Kidney epithelial cell (primary cell): ENCODE data around the gene MT1F. TPM values are rescaled to one million over a fixed set of nuclear protein-coding genes. Genes with fewer than 3 reads are reported as not detected.
"Not testable (repeated sequence)": the region's sequence is repeated elsewhere in the genome, so short reads cannot be mapped to it uniquely, and the experiment has no call there.

Experiments used
- DNase-seq: peaks from one replicate; pipeline ENCODE4 v3.0.0-alpha.2; 2010; ENCODE audit warnings: low read depth
- H3K27me3 ChIP-seq: 2 replicates; pipeline ENCODE4 v1.6.0; 2011; ENCODE audit warnings: low read length; ENCODE audit not compliant: control insufficient read depth, insufficient read depth
- H3K36me3 ChIP-seq: 2 replicates; pipeline ENCODE4 v1.5.1; 2011; ENCODE audit warnings: low read length; ENCODE audit not compliant: control insufficient read depth, insufficient read depth
- H3K4me3 ChIP-seq: 2 replicates; pipeline ENCODE4 v1.5.1; 2011; ENCODE audit warnings: low read depth, mild to moderate bottlenecking, control low read depth, low read length
- total RNA-seq: library from RNA; depleted of rRNA; stranded (reverse); fragments of >200 nt; gene quantifications from 2 replicates; pipeline ENCODE4 v1.2.3, GENCODE V29; 2015
- TF ChIP-seq, protein P1 (sequence below): IDR thresholded peaks from 2 replicates; pipeline ENCODE4 v1.5.1; 2011; ENCODE audit warnings: mild to moderate bottlenecking, moderate library complexity, low read length, control low read depth, inconsistent platforms; ENCODE audit not compliant: insufficient read depth, poor library complexity, severe bottlenecking

MT1F gene
- total RNA-seq, 1 donor from 2014 or later: 9.4 TPM

DNA sequence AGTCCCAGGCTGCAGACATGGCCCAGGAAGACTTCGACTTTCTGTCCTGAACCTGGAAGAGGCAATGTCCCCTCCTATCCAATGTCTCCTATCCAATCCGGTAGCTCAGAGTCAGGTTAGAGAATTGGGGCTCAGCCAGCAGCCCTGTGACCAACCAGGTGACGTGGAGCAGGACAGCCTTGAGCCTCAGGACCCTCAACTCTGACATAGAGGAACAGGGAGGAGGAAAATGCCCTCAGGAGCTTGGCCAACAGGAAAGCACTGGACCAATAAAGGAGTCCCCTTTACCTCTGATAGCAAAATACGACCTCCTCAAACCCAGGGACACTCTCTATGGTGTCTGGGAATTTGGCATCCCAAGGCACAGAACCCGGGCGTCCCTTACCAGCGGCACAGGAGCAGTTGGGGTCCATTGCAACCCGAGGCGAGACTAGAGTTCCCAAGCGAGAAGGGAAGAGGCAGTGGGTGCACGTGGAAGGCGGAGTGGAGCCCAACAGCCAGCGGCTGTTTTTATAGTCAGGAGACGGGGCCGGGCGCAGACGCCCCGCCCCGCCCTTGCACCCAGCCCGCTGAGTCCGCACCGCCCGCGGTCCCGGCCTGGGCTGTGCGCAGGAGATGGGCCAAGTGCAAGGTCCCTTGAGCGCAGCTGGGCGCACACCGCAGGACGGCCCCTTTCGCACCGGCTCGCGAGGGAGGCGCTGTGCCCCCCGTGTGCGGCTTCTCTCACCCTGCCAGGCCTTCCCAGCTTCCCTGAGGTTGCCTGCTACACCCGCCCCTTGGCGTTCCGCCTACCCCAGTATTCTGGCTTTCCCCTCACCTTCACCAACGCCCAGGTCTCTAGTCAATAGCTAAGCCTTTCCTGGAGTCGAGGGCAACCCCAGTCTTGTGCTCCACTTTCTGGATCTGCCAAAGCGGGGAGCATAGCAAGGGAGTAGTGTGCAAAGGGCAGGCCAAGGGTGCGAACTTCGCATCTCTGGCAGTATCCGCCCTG is 10.1 kb downstream of the MT1F start, which contains the start of gene MT1G:
Gene MT1G, minus strand, starts transcription at position 485 of the 991 bp plus-strand sequence. Its CDS starts 72 bp downstream, at position 413.
- Histone ChIP-seq H3K27me3 (peaks cover 52% of the 10 kb centered on the region), H3K4me3 (no peak within 1 kb of the TSS), H3K36me3 (no peaks in the 10 kb centered on the region)
- TF ChIP-seq, protein P1, sequence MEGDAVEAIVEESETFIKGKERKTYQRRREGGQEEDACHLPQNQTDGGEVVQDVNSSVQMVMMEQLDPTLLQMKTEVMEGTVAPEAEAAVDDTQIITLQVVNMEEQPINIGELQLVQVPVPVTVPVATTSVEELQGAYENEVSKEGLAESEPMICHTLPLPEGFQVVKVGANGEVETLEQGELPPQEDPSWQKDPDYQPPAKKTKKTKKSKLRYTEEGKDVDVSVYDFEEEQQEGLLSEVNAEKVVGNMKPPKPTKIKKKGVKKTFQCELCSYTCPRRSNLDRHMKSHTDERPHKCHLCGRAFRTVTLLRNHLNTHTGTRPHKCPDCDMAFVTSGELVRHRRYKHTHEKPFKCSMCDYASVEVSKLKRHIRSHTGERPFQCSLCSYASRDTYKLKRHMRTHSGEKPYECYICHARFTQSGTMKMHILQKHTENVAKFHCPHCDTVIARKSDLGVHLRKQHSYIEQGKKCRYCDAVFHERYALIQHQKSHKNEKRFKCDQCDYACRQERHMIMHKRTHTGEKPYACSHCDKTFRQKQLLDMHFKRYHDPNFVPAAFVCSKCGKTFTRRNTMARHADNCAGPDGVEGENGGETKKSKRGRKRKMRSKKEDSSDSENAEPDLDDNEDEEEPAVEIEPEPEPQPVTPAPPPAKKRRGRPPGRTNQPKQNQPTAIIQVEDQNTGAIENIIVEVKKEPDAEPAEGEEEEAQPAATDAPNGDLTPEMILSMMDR: no peak
- DNase-seq: no peak

DNA sequence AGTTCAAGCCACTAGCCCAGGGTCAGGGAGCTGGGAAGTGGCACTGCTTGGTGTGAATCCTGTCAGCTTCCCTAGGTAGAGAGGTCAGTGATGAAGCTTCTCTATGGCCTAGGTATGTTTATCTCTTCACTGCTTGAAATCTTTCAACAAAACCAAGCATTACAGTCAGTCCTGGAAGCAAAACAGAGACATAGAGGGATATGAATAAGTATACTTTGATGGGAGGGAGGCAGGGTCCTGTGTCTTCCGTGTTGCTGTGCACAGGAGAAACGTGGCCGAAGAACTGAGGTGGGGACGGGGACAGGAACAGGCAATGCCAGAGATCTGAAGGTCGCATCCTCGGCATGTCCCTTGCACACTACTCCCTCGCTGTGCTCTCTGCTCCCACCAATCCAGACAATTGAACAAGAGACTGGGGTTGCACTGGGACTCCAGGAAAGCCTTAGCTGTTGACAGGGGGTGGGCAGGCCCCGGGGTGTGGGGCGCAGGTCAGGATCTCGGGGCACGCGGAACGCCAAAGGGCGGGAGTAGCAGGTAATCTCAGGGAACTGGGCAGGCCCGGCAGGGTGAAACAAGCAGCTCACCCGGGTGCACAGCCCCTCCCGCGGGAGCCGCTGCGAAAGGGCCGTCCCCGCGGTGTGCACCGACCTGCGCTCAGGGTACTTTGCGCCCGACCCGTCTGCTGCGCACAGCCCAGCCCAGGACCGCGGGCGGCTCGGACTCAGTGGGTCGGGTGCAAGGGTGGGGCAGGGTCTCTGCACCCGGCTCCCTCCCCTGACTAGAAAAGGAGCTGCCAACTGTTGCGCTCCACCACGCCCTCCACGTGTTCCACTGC is 11.5 kb downstream of the MT1F start, which contains the start of gene MT1H:
Gene MT1H, plus strand, starts transcription at position 810 of the 835 bp plus-strand sequence. CDS start 71 bp downstream, outside the sequence.
- TF ChIP-seq, protein P1: no peak
- H3K27me3 ChIP-seq: peaks cover 46% of the 10 kb centered on the region
- no peak for DNase-seq
- no peaks in the 10 kb centered on the region for H3K36me3 ChIP-seq
- H3K4me3 ChIP-seq: no peak within 1 kb of the TSS

DNA sequence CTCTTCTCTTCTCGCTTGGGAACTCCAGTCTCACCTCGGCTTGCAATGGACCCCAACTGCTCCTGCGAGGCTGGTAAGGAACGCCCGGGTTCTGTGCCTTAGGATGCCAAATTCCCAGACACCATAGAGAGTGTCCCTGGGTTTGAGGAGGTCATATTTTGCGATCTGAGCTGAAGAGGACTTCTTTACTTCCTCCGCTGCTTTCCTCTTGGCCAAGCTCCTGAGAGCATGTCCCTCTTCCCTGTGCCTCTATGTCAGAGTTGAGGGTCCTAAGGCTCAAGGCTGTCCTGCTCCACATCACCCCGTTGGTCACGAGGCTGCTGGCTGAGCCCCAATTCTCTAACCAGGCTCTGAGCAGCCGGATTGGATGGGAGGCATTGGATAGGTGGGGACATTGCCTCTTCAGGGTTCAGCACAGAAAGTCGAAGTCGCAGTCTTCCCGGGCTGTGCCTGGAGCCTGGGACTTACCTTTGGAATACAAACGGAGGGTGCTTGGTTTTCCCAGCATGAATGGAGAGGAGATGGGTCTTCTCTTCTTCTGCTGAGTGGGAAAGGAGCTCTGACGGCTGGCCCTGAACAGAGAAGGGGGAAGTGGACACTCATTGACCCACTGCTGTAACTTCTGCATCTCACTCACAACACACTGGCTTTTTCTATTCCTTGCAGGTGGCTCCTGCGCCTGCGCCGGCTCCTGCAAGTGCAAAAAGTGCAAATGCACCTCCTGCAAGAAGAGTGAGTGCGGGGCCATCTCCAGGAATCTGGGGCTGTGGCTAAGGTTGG is 12.3 kb downstream of the MT1F start:
- no peak for DNase-seq
- Histone ChIP-seq H3K27me3 (peaks cover 43% of the 10 kb centered on the region), H3K4me3 (no peak overlapping the region), H3K36me3 (no peaks in the 10 kb centered on the region)
- TF ChIP-seq, protein P1: no peak

DNA sequence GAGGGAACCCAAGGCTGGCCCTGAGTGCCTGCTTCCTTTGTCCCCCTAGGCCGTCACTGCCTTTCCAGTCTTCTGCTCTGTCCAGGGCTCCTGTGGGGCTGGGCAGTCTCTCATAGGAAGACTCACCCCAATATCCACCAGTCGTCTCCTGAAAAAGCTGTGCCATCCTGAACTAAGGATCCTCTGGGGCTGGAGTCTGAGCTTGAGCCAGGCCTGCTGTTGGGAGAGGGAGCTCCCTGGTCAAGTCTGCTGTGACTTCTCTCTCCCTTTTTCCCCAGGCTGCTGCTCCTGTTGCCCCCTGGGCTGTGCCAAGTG is 12.8 kb downstream of the MT1F start:
- DNase-seq: no peak
- H3K27me3 ChIP-seq: peaks cover 45% of the 10 kb centered on the region
- TF ChIP-seq, protein P1: no peak
- no peaks in the 10 kb centered on the region for H3K36me3 ChIP-seq
- no peak overlapping the region for H3K4me3 ChIP-seq

DNA sequence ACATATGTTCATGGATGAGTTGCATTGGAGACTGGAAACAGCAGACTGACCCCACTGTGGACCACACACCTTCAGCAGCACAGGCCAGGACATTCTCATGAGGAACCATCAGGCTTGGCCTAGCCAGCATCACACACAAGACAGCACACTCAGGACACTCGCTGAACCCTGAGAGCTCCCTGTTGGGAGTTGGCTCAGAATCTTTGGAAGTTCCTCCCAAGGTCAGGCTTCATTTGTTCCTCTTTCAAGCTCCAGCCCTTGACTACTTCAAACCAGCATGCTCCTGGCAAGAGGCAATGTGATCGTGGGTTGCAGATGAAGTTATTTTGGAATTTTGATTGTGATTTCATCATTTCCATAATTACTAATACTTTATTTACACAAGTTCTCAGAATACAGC is 13.9 kb downstream of the MT1F start:
- H3K27me3 ChIP-seq: peaks cover 50% of the 10 kb centered on the region
- H3K36me3 ChIP-seq, DNase-seq, H3K4me3 ChIP-seq: not testable (repeated sequence)

DNA sequence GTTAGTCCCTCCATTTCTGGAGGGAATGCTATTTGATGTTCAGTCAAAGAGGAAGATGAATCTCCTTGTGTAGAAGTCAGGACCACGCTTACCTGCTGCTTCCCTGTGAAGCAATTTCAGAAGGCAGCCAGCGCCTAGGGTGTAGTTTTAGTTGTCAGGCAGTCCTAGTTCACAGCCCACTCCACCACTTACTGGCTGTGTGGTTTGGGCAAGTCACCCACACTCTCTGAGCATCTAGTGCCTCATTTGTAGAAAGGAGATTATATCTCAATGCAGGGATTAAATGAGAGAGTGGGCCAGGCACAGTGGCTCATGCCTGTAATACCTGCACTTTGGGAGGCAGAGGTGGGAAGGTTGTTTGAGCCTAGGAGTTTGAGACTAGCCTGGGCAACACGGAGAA is 14.4 kb downstream of the MT1F start:
- DNase-seq, H3K36me3 ChIP-seq, H3K4me3 ChIP-seq: not testable (repeated sequence)
- H3K27me3 ChIP-seq: peaks cover 50% of the 10 kb centered on the region
